ENCODE measurements around the gene ICE2.

DNA sequence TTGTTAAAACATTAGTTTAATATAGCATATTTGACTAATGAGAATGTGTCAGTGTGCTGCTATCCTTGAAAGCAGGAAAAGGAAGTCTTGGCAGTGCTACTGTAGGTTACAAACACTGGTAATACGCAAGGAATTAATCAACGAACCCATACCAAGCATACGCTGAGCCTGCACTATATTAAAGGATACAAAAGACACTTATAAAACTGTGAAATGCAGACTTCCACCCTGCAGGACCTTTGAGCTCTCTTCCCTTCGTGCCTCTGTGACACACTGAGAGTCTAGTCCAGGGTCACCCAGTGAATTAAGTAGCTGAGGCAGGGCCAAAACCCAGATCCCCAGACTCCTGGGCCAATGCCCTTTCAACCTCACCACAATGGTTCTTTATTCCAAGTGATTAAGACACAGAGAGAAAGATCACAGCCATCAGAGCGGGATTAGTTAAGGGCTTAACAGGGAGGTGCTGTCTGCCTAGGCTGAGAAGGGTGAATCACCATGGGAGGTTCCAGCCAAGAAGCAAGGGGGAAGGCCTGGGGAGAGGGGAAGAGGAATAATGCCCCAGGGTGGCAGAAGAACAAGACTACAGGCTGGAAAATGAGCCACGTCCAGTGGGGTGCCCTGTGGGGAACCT is 88.0 kb downstream of the ICE2 start:
- no peak for TF ChIP-seq EZH2 (IDR thresholded peaks at IDR 0.05; ENCODE audit: insufficient read depth, low read length)
- TF ChIP-seq, protein P1, sequence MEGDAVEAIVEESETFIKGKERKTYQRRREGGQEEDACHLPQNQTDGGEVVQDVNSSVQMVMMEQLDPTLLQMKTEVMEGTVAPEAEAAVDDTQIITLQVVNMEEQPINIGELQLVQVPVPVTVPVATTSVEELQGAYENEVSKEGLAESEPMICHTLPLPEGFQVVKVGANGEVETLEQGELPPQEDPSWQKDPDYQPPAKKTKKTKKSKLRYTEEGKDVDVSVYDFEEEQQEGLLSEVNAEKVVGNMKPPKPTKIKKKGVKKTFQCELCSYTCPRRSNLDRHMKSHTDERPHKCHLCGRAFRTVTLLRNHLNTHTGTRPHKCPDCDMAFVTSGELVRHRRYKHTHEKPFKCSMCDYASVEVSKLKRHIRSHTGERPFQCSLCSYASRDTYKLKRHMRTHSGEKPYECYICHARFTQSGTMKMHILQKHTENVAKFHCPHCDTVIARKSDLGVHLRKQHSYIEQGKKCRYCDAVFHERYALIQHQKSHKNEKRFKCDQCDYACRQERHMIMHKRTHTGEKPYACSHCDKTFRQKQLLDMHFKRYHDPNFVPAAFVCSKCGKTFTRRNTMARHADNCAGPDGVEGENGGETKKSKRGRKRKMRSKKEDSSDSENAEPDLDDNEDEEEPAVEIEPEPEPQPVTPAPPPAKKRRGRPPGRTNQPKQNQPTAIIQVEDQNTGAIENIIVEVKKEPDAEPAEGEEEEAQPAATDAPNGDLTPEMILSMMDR (IDR thresholded peaks at IDR 0.05; ENCODE audit: insufficient read depth, low read depth, low read length), result no peak

Data from astrocyte (in vitro differentiated cells and primary cell).